ENCODE measurements around the gene CASR. TPM values are rescaled to one million over a fixed set of nuclear protein-coding genes. Genes with fewer than 3 reads are reported as not detected.

The CASR gene
- polyA plus RNA-seq, 1 of the 3 experiments (the other 2 are of a cell fraction) = not detected

- H3F3A ChIP-seq (replicated peaks; ENCODE audit: insufficient read depth) = no peaks in the 10 kb centered on the region
- no peaks in the 10 kb centered on the region for H3K4me1 ChIP-seq (ENCODE audit: control insufficient read depth in 1 of 2, insufficient read depth in 2 of 2, low read depth in 1 of 2, low read length in 1 of 2)
- ChIA-PET CTCF (interaction anchor here (0.7 kb wide), 1 partner anchor 296 kb away, joined by 3 read pairs; no protein-coding TSS in a partner anchor), POLR2A (no interaction called here)
- no peak overlapping the region for H2AFZ ChIP-seq (ENCODE audit: low read depth)
- DNase-seq = no peak
- no peak overlapping the region for H3K27ac ChIP-seq (ENCODE audit: low read depth in 2 of 2, low read length in 1 of 2)
- no peaks in the 10 kb centered on the region for H3K79me2 ChIP-seq (ENCODE audit: insufficient read depth)
- H3K36me3 ChIP-seq (replicated peaks in 1 of 2; ENCODE audit: control insufficient read depth in 1 of 2, insufficient read depth in 2 of 2, low read length in 1 of 2) = no peaks in the 10 kb centered on the region
- H3K4me3 ChIP-seq (ENCODE audit: low read depth in 2 of 2, low read length in 1 of 2) = no peak overlapping the region
- H3K9me3 ChIP-seq = no peaks in the 10 kb centered on the region
- no peaks in the 10 kb centered on the region for H3K9me2 ChIP-seq
- 0% methylated on average over 2 of the region's 2 CpGs for WGBS (ENCODE audit: low lambda C conversion rate)
- H3K9ac ChIP-seq = no peak overlapping the region
- no peak for TF ChIP-seq ZBTB33 (IDR thresholded peaks at IDR 0.05; ENCODE audit: borderline replicate concordance, low read depth)
- TF ChIP-seq GABPA (IDR thresholded peaks at IDR 0.05; ENCODE audit: low read depth) = no peak
- no peak for TF ChIP-seq POLR2AphosphoS5 (IDR thresholded peaks at IDR 0.05; ENCODE audit: low read depth, low read length)
- no peak for TF ChIP-seq RCOR1 (IDR thresholded peaks at IDR 0.05; ENCODE audit: low read length)
- TF ChIP-seq, protein P1, sequence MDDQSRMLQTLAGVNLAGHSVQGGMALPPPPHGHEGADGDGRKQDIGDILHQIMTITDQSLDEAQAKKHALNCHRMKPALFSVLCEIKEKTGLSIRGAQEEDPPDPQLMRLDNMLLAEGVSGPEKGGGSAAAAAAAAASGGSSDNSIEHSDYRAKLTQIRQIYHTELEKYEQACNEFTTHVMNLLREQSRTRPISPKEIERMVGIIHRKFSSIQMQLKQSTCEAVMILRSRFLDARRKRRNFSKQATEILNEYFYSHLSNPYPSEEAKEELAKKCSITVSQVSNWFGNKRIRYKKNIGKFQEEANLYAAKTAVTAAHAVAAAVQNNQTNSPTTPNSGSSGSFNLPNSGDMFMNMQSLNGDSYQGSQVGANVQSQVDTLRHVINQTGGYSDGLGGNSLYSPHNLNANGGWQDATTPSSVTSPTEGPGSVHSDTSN (IDR thresholded peaks at IDR 0.05) = no peak
- TF ChIP-seq MEF2A (IDR thresholded peaks at IDR 0.05; ENCODE audit: borderline replicate concordance, low read depth) = no peak
- no peak for TF ChIP-seq RAD21 (IDR thresholded peaks at IDR 0.05; ENCODE audit: low read length)
- TF ChIP-seq SIN3A (IDR thresholded peaks at IDR 0.05; ENCODE audit: borderline replicate concordance, low read depth, low read length) = no peak
- TF ChIP-seq TEAD4 (IDR thresholded peaks at IDR 0.05; ENCODE audit: borderline replicate concordance, insufficient read depth) = no peak
- TF ChIP-seq RXRA (IDR thresholded peaks at IDR 0.05; ENCODE audit: borderline replicate concordance, low read depth) = no peak
- no peak for TF ChIP-seq TAF1 (IDR thresholded peaks at IDR 0.05; ENCODE audit: borderline replicate concordance, low read depth, low read length)
- no peak for TF ChIP-seq NFIC (IDR thresholded peaks at IDR 0.05; ENCODE audit: borderline replicate concordance)
- TF ChIP-seq YY1 (IDR thresholded peaks at IDR 0.05; ENCODE audit: low read depth) = no peak
- TF ChIP-seq NRF1 (IDR thresholded peaks at IDR 0.05; ENCODE audit: low read depth, low read length) = no peak
- no peak for TF ChIP-seq FOXJ3 (CRISPR knock-in tag; IDR thresholded peaks at IDR 0.05)
- no peak for TF ChIP-seq JUND (IDR thresholded peaks at IDR 0.05)
- TF ChIP-seq SMC3 (IDR thresholded peaks at IDR 0.05; ENCODE audit: low read depth, low read length) = no peak
- H3K27me3 ChIP-seq (ENCODE audit: insufficient read depth) = peaks cover 14% of the 10 kb centered on the region; the same call in 1 of the 2 replicates
- H4K20me1 ChIP-seq (ENCODE audit: insufficient read depth) = no peaks in the 10 kb centered on the region
- no peak overlapping the region for H3K4me2 ChIP-seq
Measured at GRCh38 chr3:122213650-122214049, 30.2 kb downstream of the CASR start.

DNA sequence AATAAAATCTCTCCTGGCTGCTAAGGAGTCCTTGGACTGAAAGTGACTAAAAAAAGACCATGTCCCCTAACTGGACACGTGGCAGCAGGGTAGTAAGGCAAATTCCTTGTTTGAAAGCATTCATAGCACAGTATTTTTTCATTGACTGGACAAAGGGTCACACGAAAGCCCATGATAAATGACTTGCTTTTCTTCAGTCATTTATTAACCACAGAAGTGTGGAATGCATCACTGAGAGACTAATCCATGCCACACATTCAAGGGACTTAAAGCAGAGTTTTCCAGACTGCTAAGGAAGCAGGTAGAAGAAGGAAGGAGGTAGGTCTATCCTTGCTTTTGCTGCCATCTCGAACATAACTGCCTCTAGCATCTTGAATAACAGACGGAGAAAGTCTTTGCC lies 31.2 kb downstream of the CASR start:
- no peaks in the 10 kb centered on the region for H4K20me1 ChIP-seq (ENCODE audit: insufficient read depth)
- no peak overlapping the region for H3K9ac ChIP-seq
- no peak for TF ChIP-seq CHD2 (IDR thresholded peaks at IDR 0.05; ENCODE audit: low read length, partially characterized antibody)
- ChIA-PET POLR2A (no interaction called here), CTCF (no interaction called here)
- WGBS (ENCODE audit: low lambda C conversion rate) = 2% methylated on average over 4 of the region's 4 CpGs
- no peaks in the 10 kb centered on the region for H3K36me3 ChIP-seq (replicated peaks in 1 of 2; ENCODE audit: control insufficient read depth in 1 of 2, insufficient read depth in 2 of 2, low read length in 1 of 2)
- no peaks in the 10 kb centered on the region for H3K9me2 ChIP-seq
- no peak overlapping the region for H3K27ac ChIP-seq (ENCODE audit: low read depth in 2 of 2, low read length in 1 of 2)
- no peaks in the 10 kb centered on the region for H3F3A ChIP-seq (replicated peaks; ENCODE audit: insufficient read depth)
- DNase-seq = no peak
- no peak overlapping the region for H2AFZ ChIP-seq (ENCODE audit: low read depth)
- H3K79me2 ChIP-seq (ENCODE audit: insufficient read depth) = no peaks in the 10 kb centered on the region
- H3K27me3 ChIP-seq (ENCODE audit: insufficient read depth) = peaks cover 14% of the 10 kb centered on the region; the same call in 1 of the 2 replicates
- H3K4me1 ChIP-seq (ENCODE audit: control insufficient read depth in 1 of 2, insufficient read depth in 2 of 2, low read depth in 1 of 2, low read length in 1 of 2) = no peaks in the 10 kb centered on the region
- no peak overlapping the region for H3K4me3 ChIP-seq (ENCODE audit: low read depth in 2 of 2, low read length in 1 of 2)
- H3K4me2 ChIP-seq = no peak overlapping the region
- no peaks in the 10 kb centered on the region for H3K9me3 ChIP-seq
